NK-92 (cell line): ENCODE data around the gene MLPH.

ENCODE experiments used
- DNase-seq: peaks from one replicate; lab custom pipeline; 2025; ENCODE audit not compliant: unreplicated experiment; lab: John Stamatoyannopoulos, UW

The MLPH gene

DNA sequence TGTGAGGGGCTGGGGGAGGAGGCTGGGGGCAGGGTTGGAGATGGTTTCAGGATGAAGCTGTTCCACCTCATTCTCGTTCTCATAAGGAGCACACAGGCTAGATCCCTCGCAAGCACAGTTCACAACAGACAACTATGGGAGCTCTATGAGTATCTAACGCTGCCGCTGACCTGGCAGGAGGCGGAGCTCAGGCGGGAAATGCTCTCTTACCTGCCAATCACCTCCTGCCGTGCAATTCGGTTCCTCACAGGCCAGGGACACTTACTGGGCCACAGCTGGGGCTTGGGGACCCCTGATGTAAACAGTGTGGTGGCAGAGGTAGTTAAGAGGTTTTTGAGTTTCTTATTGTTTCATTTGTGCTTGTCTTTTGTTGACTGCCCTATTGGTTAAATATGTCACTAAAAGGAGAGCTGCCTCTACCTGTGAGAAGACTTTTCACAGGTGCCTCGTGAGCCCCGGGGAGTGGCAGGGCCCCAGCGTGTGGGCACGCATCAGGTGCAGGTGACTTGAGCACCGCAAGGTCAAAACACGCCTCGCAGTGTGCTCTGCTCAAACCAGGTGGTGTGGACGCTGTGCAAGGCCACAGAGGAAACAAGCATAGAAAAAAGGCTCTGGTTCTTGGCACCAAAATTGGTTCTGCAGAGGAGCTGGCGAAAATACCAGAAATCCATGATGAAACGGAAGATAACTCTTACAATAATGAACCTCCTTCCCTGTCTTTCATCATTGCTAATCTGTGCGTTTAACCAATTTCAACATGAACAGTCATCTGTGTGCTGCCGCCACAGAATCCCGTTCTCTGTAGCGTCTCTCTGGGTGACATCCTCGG is 10.2 kb downstream of the MLPH start:
- DNase-seq: no peak

DNA sequence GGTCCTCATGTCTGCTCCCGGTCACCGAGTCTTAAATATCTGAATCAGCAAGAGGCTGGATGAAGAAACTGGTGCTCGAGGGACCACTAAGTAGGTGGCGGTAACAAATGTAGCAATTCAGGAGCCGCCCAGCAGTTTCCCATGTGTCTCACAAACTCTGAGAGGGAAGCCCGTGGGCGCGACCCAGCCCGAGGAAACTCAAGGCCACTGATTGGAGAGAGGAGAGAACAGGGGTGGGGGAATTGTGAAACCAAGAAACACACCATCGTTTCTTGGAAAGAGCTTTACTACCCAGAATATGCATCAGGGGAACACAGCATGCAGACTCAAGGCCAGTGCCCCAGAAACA is 10.8 kb downstream of the MLPH start:
- no peak for DNase-seq

DNA sequence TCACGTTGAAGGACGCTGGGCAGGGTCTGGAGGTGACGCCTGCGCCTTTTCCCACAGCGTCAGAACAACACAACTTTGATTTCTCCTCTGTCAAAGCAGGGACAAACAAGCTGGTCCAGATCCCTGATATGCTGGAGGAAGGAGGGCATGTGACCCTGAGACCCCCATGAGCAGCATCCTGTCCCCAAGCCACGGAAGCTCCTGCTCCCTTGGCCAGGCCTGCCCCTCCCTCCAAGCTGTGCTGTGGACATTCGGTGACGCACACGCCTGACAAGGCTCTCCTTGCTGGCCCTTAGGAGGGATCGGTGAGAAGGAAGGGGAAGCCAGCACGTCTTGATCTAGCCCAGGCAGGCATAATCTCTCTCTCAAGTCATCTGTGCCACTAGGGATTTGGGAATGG is 11.3 kb downstream of the MLPH start:
- DNase-seq: no peak

DNA sequence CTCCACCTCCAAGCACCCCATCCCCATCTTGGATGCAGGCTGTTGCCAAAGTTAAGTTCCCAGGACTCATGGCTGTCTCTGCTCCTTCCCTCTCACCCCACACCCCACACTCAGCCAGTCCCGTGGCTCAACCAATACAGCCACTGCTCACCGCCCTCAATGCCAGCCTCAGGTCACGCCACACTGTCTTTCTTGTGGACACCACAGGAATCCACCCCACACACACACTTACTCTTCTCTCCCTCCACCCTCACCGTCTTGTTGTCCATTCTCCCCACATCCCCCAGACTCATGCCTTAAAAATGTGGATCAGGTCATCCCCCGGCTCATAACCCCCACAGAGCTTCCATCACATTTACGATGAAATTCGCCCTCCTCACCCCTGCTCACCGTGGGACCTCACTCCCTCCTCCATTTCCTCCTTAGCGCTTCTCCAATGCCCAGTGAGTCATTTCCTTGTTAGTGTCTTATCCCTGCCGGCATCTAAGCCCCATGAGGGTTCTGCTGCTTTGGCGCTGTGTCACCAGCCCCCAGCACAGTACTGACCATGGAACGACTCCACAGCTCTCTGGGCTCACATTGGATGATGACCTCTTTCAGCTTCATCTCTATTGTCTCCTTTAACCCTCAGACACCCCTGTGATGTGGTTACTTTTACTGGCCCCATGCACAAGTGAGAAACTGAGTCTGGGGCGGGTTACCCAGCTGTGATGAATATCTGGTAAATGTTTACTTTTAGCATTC is 13.8 kb downstream of the MLPH start:
- no peak for DNase-seq

DNA sequence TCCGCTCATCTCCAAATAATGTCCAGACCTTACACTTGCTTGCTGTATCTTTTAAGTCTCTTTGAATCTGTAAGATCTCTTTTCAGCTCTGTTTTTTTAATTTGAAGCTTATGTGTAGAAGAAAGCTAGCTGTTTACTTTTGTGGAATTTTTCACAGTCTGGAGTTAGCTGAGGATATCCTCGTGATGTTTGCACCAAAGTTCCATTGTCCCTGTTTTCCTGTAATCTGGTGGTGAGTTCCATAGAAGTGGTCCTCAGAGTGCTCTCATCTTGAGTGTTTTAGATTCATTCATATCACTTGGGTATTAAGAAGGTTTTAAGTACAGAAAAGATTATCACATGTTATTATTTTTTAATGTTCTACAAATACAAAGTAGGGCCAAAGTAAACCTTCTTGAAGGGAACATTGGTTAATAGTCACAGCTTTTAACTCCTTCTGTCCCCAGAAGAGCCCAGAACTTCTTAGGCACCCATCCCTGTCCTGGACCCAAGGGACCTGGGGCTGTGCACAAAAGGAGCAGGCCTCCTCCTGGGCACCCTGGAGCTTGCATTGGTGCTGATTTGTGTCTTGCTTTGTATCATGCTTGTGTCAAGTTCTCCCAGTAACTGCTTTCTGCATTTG is 15.0 kb downstream of the MLPH start:
- DNase-seq: no peak

DNA sequence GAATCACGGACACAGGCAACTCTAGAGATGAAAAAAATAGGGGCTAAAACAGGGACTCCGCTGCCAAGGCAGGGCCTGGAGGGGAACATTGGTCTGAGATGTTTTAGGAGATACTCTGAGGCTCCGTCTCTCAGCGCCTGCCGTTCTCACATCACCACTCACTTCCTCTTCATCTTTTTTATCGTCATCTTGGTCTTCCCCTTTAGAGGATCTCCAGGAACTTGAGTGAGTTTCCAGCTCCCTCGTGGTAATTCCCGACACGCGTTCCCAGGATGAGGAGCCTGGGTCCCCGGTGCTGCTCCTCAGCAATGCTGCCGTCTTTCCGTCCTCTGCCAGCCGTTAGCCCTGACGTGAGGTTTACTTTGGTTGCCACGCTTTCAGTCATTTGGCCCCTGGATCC is 16.1 kb downstream of the MLPH start:
- no peak for DNase-seq

DNA sequence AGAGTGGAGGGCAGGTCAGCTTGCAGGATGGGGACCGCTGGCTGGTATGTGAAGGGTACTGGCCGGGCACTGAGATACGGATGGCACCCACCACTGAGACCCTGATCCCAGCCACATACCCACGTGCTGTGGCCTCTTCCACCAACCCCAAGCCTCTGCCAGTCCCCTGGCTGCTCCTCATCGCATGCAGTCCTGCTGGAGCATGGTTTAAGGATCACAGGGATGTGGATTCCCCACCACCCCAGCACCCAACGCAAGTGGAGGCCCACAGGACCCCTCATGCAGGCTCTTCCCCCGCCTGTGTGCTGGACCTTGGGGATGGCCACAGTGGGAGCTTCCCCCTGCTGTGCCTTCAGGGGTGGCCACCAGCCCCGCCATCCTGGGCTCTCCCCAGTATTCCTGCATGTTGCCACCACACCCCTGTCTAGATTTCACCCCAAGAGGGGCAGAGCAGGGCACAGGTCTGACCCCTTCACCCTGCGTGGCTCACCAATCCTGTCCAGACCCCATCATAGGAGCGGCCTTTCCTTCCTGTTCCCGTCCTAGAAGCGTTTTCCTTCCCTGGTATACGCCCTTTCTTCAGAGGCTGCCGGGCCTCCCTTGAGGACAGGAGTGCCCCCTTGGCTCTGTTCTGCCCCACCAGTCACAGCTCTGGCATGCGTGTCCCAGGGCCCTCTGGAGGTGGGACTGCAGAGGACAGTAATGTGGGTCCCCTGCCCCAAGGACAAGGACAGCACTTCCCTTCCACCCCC is 18.3 kb downstream of the MLPH start:
- DNase-seq: no peak

DNA sequence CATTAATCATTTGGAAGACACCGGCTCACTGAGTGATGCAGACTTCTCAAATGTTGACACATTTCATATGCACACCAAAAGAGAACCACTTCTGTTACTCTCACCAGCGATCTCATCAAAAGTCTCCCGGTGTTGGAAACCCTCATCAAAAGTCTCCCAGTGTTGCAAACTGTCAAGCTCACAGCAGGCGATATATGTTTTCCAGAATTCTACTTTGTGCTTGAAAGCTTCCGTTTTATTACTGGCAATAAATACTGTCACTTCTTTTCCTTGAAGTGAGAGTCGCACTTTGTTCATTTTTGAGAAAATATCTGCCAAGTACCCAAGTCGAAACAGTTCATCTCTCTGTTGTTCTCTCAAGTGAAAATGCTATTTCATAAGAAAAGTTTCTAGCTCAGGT is 20.5 kb downstream of the MLPH start:
- no peak for DNase-seq

DNA sequence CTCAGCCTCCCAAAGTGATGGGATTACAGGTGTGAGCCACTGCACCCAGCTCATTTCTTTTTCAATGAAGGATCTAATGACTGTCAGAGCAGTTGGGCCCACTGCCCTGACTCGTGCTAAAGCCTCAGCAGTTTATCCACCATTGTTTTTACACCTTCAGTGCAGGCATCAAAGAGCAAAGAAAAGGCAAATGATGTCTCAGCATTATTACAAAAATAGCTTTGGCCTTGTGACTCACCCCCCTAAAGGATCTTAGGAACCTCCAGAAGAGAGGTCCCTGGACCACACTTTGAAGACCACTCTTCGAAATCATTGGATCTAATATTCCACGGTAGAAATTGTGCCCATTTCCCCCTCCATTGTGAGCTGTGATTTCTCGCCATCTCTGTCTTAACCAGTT is 21.3 kb downstream of the MLPH start:
- DNase-seq: no peak

DNA sequence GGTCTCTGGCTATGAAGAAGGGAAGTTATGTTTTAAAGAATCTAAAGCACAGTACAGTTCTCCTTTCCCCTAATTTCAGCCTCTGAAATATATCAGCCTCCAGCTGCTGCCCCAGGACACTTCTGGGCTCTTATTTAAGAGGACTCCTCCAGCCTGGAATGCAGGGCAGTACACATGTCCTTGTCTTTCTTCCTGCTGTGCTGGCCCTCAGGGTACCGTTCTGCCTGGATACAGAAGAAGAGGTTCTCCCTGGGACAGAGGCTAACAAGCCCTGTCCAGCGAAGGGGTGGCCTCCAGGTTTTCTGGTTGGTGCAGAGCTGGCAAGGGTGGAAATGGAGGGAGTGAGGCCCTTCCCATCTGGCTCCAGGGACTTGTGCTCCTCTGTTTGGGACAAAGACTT is 22.1 kb downstream of the MLPH start:
- no peak for DNase-seq

DNA sequence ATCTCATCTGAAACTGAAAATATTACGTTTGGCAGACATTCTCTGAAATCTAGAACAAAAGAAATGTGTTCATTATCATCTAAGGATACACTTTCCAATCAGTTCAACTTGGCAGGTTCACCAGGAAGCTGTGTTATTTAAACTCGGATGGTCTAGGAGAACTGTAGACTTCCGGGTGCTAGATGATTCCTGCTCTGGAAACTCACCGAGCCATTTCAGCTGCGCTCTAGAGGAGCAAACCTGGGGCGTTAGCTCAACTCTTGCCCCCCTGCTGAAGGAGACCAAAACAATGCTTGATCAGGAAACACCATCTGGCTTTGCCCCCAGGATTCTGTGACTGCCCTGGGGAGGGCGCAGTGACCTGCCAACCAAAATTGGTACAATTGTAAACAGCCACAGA is 22.9 kb downstream of the MLPH start:
- DNase-seq: no peak

DNA sequence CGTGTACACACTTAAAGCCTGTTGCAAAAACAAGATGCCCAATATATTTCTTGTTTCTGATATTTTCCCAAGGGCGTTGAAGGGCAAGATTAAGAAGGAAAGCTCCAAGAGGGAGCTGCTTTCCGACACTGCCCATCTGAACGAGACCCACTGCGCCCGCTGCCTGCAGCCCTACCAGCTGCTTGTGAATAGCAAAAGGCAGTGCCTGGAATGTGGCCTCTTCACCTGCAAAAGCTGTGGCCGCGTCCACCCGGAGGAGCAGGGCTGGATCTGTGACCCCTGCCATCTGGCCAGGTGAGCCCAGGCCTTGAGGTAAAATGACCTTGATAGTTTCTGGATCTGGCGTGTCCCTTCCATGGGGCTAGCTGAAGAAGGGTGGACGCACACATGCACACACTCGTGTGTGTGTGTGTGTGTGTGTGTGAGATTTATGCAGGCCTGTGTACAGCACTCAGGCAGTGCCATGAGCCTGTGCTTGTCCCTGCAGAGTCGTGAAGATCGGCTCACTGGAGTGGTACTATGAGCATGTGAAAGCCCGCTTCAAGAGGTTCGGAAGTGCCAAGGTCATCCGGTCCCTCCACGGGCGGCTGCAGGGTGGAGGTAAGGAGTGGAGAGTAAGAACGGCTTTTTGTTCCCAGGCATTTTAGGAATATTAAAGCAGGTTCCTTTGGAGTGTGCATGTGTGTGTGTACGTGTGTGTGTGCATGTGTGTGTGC is 23.6 kb downstream of the MLPH start:
- no peak for DNase-seq

DNA sequence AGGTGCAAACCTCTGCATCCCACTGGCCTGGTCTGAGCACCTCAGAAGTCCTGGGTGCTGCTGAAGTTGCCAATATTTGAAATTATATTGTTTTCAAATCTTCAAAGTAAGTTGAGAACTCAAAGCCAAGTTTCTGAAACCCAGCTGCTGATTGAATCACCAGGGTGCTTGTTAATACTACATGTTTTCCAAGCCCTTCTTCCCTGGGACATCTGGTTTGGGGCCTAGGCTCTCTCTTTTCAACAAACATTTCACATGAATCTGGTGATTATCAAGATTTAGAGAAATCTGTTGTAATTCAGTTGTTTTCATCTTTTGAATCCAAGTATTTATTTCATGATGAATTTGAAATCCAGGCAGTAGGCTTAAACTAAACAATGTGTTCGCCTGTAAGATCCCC is 24.4 kb downstream of the MLPH start:
- no peak for DNase-seq

DNA sequence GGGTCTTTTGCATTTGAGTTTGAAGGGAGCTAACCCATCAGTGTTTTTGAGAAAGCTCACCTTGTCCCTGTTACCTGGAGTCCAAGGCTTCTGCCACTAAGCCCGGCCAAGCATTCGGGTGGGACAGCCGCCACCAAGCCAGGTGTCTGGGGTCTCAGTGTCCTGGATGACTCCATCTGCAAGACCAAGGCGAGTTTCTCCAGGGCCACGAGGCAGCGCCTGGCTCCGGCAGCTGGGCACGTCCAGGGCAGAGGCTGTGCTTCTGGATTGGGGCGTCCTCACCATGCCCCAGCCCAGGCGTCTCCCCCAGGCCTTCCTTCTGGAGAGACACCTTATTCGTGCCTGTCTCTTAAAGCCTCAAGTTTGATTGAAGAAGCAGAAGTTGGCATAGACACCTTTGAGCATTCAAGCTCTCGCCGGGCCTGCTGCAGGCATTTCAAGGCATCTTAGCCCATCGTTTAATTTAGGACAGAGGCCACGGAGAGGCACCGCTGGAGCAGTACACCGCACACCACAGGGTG is 24.9 kb downstream of the MLPH start:
- no peak for DNase-seq

DNA sequence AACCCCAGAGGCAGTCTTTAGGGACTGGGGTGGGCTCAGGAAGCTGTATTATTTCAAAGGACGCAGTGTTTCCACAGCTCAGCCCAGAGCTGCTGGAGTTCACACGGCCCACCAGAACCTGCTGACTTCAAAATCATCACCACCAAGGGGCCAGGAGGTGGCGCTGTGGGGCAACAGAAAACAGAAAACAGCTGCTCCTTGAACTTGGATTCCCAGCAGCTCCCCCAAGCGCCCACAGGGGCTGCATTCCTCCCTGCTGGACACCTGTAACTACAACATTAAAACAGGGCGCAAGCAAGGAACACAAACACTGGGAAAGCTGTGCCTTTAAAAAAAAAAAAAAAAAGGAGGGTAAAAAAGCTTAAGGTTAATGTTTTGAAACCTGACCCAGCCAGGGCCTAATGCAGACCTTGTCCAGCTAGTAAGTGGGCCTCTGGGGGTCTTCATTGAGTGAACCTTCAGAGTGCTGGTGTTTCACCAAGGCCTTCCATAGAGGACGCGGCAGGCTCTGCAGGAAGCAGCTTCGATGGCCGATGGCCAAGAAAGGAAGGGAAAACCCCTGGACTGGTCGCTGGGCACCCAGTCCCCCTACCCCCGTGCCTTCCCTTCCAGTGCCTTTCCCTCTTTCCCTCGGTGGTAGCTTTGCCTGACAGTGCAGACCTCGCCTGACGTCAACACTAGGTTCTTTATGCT is 25.9 kb downstream of the MLPH start:
- no peak for DNase-seq

DNA sequence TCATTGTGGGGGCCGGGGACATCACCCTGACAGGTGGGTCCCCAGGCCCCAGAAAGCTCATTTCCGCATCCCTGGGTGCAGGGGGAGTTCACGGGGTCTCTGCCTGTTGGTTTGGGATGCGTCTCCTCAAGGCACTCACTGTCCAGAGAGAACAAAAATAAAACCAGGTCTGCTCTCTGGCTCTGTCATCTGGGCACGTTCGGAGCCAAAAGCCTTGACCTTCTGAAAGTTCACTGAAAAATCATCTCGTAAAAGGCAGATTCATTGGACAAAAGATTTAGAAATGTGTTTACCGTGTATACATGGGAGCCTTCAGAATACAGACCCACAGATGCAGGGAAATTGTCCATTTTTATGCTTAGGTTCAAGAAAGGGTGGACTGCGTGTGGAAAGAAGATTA is 26.6 kb downstream of the MLPH start:
- DNase-seq: no peak

DNA sequence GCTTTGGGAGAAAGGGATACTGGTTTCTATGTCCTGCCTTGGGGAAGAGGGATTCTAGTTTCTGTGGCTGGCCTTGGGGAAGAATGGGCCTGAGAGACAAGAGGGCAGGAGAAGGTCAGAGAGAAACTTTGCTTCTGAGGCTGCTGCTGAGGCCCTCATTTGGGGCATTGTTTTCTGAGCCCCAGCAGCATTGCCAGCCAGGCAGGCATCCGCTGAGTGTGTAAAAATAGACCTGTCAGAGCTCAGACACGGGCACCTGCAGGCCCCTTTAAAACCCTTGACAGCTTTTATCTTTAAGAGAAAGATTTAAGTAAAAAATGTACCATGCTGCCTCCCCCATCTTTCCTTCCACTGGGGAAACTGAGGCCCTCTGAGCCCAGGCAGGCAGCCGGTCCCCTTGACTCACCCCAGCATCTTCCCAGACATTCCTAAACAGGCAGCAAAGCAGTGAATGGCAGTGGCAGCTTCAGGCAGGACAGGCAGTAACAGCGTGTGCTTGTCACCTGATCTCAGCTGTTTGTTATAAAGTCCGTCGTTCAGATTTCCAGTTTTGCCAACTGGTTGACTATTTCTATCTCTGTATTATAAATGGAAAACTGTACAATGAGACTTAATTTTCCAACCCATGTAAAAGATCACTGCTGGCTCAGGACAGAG is 27.6 kb downstream of the MLPH start:
- DNase-seq: no peak

DNA sequence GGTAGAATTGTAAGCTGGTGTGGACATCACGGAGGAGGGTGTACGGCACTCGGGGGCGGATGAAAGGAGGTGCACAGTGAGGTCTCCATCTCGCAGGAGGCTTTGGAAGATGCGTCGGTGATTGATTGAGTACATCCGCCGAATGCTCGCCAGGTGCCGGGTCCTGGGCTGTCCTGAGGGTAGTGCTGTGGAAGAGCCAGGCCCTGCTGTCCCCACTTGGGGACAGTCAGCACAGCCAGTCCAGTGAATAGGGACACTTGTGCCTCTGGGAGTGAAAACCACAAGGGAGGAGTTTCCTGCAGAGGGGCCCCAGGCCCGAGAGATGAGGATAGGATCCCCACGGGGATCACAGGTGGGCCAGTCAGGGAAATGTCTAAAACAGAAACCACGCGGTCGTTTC is 28.1 kb downstream of the MLPH start:
- no peak for DNase-seq

DNA sequence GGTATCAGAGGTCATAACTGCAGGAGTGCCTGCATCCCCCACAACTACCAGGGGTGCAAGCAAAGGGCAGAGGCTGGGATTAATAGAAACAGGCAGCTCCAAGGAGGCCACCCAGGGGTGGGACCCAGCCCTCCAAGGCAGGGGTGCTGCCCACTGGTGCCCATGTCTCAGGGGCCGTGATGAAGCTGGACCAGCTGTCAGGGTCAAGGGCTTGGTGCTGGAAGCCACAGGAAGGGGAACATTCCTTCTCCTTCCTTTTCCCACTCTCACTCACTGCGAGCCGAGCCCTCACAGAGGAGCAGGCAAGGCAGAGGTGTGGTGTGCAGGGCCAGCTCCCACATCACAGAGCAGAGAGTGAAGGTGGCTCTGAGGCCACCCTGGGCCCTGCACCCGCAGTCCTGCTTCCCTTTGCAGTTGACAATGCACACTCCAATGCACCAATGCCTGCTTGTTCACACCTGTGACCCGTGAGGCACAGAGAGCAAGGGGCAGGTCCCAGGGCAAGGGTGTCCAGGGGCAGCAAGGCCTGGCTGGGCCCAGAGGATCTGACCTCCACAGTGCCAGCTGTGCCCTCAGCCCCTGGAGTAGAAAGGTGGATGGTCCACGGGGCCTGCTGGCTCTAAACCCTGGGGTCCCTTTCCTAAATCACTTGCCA is 28.7 kb downstream of the MLPH start:
- no peak for DNase-seq
